ENCODE data around the gene IRAK4.

The IRAK4 gene

GRCh38 chr12:43835264-43835655 lies 76.5 kb downstream of the IRAK4 start:
- no peaks in the 10 kb centered on the region for H3K36me3 ChIP-seq (ENCODE audit: control insufficient read depth, insufficient read depth, low read length)
- no peaks in the 10 kb centered on the region for H3K79me2 ChIP-seq
- peak overlapping the region; percentile 85 for H3K4me2 ChIP-seq (ENCODE audit: low read length)
- H3K27ac ChIP-seq: peak overlapping the region; percentile 87
- no peak for TF ChIP-seq CTCF (IDR thresholded peaks at IDR 0.05)
- peak overlapping the region; percentile 50 for H3K9ac ChIP-seq
- H3K27me3 ChIP-seq (ENCODE audit: control insufficient read depth, insufficient read depth, low read length): no peaks in the 10 kb centered on the region
- peak overlapping the region; percentile 68 for H3K4me3 ChIP-seq (ENCODE audit: low read depth, low read length)
- H3K9me3 ChIP-seq (ENCODE audit: control insufficient read depth, low read length): no peaks in the 10 kb centered on the region
- peak overlapping the region; percentile 92 for H2AFZ ChIP-seq
- no peaks in the 10 kb centered on the region for H3K4me1 ChIP-seq

- peak within 1 kb of the TSS; percentile 97 for H2AFZ ChIP-seq
- no peak for TF ChIP-seq CTCF (IDR thresholded peaks at IDR 0.05)
- H3K4me3 ChIP-seq (ENCODE audit: low read depth, low read length): peak within 1 kb of the TSS; percentile 68
- peak within 1 kb of the TSS; percentile 56 for H3K9ac ChIP-seq
- H3K79me2 ChIP-seq: no peaks in the 10 kb centered on the region
- H3K27ac ChIP-seq: peak within 1 kb of the TSS; percentile 87
- H3K4me2 ChIP-seq (ENCODE audit: low read length): peak within 1 kb of the TSS; percentile 85
- H3K4me1 ChIP-seq: no peaks in the 10 kb centered on the region
- H3K9me3 ChIP-seq (ENCODE audit: control insufficient read depth, low read length): no peaks in the 10 kb centered on the region
- H3K36me3 ChIP-seq (ENCODE audit: control insufficient read depth, insufficient read depth, low read length): no peaks in the 10 kb centered on the region
- H3K27me3 ChIP-seq (ENCODE audit: control insufficient read depth, insufficient read depth, low read length): no peaks in the 10 kb centered on the region
Measured at GRCh38 chr12:43835656-43836474, 77.1 kb downstream of the IRAK4 start, which contains the start of gene TMEM117. Gene TMEM117 (plus strand): TSS chr12:43836081.

GRCh38 chr12:43836475-43836989 lies 77.8 kb downstream of the IRAK4 start:
- H3K36me3 ChIP-seq (ENCODE audit: control insufficient read depth, insufficient read depth, low read length): no peaks in the 10 kb centered on the region
- peak overlapping the region; percentile 97 for H2AFZ ChIP-seq
- H3K9me3 ChIP-seq (ENCODE audit: control insufficient read depth, low read length): no peaks in the 10 kb centered on the region
- peak overlapping the region; percentile 68 for H3K4me3 ChIP-seq (ENCODE audit: low read depth, low read length)
- H3K9ac ChIP-seq: peak overlapping the region; percentile 56
- no peak for TF ChIP-seq CTCF (IDR thresholded peaks at IDR 0.05)
- H3K4me1 ChIP-seq: no peaks in the 10 kb centered on the region
- H3K27me3 ChIP-seq (ENCODE audit: control insufficient read depth, insufficient read depth, low read length): no peaks in the 10 kb centered on the region
- H3K4me2 ChIP-seq (ENCODE audit: low read length): peak overlapping the region; percentile 85
- no peaks in the 10 kb centered on the region for H3K79me2 ChIP-seq
- H3K27ac ChIP-seq: peak overlapping the region; percentile 87
